DMS79 (cell line): ENCODE measurements around the gene NNAT.

Experiments used
- DNase-seq: peaks from one replicate; lab custom pipeline; 2025; lab: John Stamatoyannopoulos, UW

The NNAT gene

DNA sequence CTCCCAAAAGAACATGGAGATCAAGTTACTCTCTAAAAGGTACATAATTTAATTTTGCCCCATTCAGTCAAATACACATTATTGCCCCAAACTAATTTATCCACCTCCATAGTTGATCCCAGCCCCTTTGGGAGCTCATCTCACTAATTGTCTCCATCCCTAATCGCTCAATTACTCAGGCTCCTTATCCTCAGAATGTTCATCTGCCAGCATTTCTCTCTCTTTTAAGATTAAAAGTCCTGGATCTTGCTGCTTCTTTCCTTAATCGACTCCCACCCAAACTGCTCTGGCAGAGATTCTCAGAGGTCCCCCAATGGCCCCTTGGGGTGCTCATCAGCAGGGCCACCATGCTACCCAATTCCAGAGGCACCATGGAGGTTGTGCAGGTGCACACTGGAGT lies 18.4 kb upstream of the NNAT start:
- DNase-seq = no peak

DNA sequence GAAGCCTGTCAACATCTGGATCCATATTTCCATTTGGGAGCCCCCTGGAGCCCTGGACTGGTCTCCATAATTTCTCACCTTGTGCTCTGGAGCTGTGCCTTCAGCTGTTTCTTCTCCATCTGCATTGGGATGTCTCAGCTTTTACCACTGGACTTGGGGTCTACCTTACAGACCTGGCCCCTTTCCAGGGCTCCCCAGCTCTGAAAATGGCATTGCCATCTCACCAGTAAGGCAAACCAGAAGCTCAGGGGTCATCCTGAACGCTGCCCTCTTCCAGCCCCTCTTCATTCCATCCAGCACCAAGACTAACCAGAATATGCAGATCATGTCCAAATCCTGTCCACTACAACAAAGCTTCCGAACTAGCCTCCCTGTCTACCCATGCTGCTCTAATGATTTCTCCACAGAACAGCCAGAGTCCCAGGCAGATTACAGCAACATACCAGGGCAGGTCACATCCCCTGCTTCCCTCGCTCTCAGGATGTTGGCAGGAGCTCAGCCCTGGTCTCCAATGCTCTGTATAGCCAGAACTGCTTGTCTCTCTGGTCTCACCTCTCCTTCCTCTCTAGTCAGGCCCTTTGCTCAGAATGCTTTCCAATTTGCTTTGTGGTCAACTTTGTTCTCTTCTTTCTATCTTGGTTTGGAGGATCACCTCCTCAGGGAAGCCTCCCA lies 17.7 kb upstream of the NNAT start:
- DNase-seq = no peak

DNA sequence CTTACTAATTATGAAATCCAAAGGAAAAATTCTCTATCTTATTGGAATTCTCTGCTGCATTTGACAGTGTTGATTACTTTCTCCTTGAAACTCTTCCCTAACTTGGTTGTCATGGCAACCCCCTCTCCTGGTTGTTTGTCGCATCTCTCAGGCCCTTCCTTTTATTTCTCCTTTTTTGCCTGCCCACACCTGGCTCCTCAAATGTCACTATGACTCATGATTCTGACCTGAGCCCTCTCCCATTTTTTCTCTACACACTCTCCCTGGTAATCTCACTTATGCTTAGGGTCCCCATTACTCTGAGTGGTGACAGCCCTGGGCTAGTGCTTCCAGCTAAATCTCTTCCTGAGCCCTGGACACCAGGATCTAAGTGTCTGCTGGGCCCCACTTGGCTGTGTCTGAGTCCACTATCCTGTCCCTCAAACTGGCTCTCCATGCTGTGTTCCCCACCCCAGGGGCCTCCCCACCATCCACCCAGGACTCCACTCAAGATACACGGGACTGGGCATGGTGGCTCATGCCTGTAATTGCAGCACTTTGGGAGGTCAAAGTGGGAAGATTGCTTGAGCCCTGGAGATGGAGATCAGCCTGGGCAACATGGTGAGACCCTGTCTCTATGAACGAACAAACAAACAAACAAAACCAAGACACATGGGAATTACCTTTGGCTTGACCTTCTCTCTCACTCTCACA lies 16.5 kb upstream of the NNAT start:
- DNase-seq = peak; percentile 18

DNA sequence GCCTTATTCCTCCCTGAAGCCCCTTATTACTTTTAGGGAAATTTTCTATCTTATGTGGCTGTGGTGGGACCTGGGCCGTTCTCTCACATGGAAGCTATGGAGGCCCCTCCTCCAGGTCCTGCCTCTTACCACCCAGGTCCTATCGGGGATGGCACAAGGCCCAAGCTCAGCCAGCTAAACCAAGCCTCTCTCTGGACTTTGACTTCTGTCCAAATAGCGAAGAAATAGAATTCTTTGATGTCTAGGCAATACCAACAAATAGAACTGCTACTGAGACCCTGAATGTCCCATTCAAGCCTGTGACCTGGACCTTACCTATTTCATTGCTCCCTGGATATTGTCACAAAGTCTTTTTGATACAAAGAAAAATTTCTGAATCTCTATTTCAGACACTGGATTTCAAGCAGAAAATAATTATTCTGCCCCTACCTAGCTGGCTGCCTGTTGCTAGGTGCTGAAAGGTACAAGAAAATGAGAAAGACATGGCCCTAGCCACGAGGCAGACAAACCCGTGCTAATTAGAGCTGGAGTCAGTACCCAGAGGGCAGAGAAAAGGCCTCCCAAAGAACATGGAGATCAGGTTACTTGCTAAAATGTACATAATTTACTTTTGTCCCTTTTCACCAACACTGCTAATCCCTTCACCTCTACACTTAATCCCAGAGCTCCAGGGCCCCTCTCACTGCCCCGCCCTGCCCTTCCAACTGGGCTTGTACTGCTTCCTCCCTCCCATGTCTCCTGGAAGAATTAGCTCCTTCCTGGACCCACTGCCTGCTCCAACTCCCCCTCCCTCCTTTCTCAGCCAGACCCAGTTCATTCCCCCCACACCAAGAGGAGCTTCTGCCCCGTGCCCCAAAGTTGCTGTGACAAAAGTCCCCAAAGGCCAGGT lies 15.5 kb upstream of the NNAT start:
- DNase-seq = no peak

DNA sequence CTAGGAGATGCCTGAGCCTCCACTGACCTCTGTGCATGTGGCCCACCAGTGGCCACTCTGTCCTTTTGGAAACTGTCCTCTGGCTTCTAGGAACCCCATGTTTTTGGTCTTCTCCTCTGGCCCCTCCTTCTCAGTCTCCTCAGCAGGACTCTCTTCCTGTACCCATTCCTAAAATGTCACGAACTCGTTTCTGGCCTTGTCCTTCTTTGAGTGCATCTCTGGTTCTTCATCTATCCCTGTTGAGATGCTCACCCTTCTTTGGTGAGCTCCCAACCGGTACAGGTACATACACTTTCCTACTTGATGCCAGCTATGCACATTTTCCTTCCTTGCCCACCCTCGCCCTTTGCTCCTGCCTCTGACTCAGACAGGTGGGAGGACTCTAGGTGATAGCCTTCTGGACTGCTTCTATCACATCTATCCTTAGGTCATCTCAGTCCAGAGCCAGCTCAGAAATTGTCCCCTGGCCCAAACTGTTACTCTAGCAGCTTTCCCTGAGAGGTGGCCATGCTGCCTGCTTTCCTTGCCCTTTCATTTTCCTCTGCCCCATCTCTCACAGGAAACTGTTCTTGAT lies 14.8 kb upstream of the NNAT start:
- DNase-seq = no peak

DNA sequence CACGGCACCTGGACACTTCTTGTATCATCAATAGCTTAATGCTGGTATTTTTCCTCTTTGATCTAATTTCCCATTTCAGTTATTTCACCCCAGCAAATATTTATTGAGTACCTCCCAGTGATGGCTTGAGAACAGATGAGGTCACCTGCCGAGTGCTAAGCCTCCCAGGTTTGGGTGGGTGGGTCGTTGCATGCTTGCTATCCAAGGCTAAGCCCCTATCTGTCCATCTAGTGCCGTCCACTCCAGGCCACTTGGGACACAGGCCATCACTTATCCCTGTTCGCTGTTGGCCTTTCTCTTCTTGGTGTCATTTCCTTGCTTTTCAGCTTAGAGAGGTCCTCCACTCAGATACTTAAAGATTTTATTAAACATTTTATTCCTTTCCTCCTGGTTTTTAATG lies 10.8 kb upstream of the NNAT start:
- DNase-seq = no peak

DNA sequence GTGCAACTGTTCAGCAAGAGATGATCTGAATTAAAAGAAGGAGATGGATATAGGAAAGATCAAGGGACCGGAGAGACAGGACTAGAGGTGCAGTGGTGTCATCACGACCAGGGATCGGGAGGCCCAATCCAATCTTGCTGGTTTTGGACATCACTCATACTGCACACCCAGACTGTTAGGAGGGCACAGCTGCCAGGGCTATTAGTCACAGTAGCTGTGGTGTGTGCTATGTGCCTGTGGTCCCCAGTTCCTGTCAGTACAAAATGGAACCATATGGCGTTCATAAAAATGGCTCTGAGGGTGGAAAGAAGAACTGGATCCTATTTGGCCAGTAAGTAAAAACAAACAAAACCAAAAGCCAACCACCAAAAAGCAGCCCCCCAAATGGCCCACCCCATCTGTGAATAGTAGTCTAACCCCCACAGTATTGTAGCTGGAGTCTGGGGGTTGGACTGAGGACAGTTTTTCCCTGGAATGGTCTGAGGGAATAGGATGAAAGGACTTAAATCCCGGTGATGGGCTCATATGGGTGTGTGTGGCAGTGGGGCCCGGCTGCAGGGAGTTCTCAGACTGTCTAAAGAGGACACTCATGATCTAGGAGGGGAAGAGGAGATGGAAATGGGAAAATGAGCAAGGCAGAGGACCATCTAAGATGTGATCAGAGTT lies 9.3 kb upstream of the NNAT start:
- DNase-seq = no peak

DNA sequence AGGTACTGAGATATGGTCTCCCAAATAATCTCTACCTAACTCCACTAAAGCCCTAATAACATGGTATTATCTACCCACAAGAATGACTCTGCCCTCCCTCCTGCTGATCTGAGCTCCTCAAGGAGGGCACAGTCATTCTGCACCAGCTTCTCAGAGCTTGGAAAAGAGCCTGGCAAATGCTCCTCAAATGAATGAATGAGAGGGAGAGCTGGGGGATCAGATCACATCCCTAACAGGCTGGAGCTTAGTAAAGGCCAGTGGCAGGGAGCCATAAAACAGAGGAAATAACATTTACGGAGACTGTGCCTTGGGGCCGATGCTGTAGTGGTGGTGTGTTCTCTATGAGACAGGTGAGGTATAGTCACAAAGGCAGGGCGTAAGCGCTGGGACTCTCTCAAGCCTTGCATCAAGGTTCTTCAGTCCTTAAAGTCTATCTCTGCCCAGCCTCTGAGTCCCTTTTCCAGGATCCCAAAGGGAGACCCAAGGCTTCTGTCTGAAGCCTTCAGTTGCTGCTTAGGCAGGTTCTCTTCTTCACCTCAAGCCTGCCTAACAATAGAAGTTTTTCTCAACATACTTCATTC lies 7.2 kb upstream of the NNAT start:
- DNase-seq = no peak

DNA sequence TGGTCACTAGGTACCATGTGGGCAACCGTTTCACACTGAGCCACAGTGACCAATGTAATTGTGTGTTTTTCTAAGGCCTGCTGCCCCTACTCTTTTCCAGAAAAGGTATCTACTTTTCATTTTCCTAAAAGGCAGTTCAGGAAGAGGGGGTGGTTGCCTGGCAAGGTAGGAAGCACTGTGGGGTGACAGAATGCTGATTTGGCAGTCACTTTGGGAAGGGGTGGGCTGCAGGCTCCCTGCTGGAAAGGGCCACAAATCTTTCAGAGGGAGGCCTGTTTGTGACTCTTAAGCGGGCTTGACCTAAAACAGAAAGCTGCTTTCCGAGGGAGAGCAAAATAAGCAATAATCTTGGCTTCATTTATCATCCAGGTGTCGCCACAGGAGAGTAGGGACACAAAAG lies 5.2 kb upstream of the NNAT start:
- DNase-seq = no peak

DNA sequence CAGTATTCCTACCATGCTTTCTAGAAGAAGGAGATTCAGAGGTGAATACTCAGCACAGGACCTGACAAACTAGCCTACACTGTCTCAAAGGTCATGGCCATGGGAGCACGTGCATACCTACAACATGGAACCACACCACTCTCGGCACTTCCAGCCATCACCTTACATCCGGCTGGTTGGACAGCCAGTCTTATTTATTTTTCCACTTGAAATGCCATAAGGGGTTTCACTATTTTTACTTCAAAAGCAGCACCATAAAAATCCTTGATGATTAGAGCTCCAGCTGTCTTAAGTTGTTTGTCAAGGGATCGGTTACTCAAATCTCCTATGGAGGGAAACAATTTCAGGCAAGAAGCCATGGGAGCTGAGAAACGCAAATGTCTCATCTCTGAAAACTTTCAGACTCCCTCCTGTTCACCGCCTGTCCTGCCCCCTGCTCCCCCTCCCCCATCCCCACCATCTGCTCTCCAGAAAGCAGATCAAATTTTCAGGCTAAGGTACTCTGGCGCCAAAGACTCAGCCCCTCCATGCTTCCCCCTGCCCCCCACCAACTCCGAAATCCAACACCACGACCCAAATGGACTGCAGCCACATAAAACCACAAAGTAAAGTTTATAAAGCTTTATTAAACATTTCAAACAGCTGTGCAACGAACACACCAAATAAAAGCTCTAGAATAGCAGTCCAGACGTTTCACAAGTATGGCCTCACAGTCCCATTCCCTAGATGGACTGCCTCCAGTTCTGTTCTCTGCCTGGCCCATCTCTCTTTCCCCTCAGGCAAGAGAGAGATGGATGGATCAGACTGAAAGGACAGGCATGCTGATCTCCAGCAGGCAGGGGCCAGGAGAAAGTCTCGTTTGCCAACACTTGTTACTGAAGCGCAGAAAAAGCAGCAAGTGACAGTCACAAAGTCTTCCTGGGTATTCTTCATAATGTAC lies 4.0 kb upstream of the NNAT start:
- peak; percentile 94 for DNase-seq

DNA sequence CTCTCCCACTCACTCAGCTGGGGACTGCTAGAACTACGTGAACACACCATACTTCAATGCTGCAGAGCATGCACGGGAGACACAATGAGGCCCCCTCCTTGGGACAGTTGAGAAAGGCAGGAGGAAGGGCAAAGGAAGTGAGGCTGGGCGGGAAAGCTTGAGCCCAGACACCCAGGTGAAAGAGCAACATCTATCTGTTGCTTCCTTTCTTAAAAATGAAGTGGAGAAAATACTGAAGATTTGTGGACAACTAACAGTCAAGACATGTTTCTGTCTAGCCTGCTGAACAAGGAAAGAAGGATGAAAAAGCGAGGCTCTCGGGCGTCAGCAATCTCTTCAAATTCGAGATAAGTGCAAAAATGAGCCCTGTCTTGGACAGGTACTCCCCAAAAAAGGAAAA lies 3.0 kb upstream of the NNAT start:
- DNase-seq = no peak

DNA sequence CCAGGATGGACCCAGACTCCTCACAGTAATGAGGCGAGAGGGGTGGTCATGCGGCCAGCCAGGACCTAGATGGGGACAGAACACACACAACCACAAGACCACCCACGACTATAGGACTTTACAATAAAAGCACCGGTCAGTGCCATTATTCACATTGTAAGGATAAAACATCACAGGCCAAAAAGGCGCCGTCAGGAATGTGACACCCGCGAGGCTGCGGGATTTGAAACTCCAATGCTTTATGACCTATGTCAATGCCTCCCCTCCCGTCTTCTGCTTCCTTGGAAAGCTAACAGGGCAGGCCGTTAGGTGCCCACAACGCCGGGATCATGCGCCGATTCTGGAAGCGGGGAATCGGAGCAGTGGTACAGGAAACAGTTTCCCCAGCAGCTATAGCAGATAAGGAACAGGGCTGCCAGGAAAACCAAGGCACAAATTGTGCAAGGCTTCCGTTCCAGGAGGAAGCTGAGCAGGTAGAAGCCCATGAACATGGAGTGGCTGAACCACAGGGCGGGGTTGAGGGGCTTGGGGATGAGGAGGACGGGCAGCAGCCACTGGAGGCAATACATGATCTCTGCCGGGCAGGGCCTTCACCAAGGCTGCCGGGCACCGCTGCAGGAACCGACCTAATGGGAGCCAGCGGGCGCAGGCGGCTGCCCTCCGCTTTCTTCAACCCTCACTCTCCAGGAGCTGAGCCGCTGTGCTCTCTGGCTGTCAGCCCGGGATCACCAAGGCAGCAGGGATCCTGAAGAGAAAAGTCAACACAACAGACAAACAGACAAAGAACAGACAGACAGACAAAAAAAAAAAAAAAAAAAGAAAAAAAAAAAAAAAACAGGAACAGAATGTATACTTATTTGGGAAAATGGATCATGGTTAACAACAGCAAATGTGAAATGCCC lies 2.2 kb upstream of the NNAT start:
- peak; percentile 26 for DNase-seq

DNA sequence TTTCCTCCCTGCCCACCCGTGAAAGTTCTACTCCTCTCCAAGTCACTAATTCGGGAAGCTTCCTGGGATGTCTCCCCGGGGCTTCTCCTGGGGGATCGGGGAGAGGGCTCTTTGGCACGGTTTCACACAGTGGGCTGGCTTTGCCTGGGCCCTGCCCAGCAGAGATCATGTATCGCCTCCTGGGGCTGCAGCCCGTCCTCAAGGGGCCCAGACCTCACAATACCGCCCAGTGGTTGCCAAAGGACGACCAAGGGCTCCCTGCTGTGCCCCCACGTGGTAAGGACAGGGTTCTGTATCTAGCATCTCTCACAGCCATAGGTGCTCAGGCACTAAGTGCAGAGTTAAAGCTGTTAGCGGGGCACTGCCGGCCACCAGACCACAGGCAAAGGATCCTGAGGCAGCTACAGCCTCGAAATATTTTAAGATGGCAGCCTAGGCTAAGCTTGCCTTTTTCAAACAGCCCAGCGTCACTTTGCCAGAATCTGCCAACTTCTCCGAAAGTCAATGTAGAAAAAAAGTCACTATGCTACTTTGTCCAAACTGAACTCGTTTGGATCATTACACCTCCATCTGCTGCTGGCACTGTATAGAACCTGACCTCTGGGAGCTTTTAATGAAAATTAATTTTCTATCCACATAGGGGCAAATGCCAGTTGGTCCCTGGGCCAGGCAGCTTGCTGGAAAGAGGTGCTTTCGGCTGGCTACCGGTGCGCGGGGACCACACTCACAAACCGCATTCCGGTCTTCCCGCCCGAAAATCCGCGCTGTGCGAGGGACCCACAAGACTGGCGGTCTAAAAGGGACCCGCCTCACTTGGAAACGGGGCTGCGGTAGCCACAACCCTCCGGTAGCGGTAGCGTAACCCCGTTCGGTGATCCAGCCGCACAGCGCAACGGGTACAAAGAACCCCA lies 1.3 kb upstream of the NNAT start:
- DNase-seq = peak; percentile 19

DNA sequence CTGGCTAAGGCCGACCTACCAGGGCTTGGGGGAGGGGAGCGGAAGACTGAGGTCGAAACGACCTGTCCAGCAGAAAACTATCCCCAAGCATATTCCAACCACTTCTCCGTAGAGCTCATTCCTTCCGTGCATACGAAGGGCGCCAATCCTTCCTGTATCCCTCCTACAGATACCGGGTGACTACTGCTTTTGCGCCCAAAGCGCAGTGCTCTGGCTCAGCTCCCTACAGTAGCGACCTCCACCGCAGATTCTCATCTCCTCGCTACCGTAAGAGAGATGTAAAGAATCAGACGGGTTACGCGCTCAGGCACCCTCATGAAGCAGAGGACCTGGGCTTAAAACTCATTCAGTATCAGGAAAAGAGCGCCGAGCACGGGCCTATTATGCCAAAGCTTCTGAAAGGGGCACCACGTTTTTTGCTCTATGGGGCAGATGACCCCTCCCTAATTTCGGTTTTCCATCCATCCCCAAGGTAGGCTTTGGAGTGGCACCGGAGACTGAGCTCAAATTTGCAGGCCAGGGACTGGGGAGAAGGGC lies 563 bp upstream of the NNAT start:
- no peak for DNase-seq

DNA sequence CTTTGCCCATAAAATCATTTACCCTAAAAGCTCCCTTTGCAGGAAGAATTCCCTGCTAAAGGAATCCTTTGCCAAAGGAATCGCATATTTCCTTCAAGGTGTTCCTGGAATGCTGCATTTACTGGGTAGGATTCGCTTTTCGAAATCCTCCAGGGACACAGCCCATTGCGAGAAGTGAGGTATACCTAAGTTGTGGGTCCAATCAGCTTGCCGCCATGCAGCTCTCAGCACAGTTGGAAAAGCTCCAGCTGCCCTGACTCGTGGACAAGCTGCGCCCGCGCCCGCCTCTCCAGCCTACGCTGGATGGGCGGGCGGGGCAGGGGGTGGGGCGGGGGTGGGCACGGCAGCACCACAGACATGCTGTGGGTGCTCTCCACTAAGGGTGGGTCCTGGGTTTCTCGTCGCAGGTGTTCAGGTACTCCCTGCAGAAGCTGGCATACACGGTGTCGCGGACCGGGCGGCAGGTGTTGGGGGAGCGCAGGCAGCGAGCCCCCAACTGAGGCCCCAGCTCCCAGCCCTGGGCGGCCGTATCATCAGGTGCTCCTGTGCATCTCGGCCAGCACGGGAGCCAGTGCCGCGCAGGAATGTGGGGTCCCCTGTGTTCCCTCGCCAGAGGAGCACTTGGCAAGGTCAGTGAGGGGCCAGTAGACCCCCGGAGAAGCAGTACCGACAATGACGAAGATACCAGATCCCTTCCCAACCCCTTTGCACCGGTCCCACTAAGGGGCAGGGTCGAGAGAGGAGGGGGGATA lies 1.4 kb downstream of the NNAT start:
- no peak for DNase-seq

DNA sequence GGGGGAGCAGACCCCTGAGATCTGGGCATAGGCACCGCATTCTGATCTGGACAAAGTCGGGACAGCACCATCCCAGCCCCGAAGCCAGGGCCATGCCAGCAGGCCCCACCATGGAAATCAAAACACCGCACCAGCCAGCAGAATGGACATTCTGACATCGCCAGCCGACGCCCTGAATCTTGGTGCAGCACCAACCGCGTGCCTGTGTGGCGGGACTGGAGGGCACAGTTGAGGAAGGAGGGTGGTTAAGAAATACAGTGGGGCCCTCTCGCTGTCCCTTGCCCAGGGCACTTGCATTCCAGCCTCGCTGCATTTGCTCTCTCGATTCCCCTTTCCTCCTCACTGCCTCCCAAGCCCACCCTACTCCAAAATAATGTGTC lies 2.0 kb downstream of the NNAT start:
- DNase-seq = no peak

DNA sequence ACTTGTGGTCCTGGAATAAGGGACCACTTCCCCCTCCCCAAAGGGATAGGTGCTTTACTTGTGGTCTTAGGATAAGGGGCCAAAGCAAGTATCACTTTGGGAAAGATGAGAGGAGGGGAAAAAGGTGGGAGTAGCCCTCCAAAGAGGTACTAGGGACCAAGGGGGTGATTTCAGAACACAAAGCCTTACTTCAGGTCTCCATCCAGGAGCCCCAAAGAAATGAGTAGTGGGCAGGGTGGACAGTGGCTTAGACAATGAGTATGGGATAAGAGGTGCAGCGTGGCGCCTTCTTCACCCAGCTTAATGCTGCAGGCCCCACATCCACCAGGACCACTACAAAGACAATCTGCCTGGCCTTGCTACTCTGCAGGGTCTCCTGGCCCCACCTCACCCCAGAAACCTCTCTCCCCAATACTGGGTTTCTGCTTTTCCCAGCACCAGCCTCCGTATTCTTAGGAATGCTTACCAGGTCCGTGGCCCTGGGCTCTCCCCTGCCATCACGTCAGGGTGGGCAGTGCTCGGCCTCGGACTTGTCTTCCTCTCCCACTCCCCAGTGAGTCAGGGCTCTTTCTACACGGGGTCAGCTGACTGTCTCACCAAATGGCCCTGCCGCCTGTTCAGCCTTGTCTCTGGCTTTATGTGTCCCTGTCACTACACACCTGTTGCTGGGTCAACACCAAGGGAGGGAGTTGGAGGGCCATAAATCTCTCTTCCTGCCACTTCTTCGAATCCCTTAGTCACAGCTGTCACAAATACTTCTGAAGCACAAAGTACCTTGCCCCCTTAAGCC lies 3.1 kb downstream of the NNAT start:
- DNase-seq = no peak
